GM21529 (cell line): ENCODE data around the gene SLC8B1.

Experiments used
- ATAC-seq: cut with Tn5 transposase; IDR thresholded peaks from one replicate; pipeline ENCODE4 v1.9.1; 2021; ENCODE audit not compliant: unreplicated experiment

SLC8B1 gene

GRCh38 chr12:113325916-113326315, 9.0 kb downstream of the SLC8B1 start:
- ATAC-seq = no peak

GRCh38 chr12:113322343-113322742, 12.6 kb downstream of the SLC8B1 start:
- ATAC-seq = no peak

GRCh38 chr12:113320401-113320800, 14.5 kb downstream of the SLC8B1 start:
- ATAC-seq = no peak

GRCh38 chr12:113318900-113319628, 15.8 kb downstream of the SLC8B1 start:
- ATAC-seq = no peak

- no peak for ATAC-seq
Observed at GRCh38 chr12:113318046-113318656, 16.8 kb downstream of the SLC8B1 start.

- ATAC-seq = no peak
Observed at GRCh38 chr12:113317122-113317521, 17.8 kb downstream of the SLC8B1 start.

- ATAC-seq = no peak
Observed at GRCh38 chr12:113316155-113316554, 18.8 kb downstream of the SLC8B1 start.

GRCh38 chr12:113315358-113315757, 19.6 kb downstream of the SLC8B1 start:
- ATAC-seq = no peak

GRCh38 chr12:113314121-113314529, 20.8 kb downstream of the SLC8B1 start:
- ATAC-seq = no peak

GRCh38 chr12:113310489-113310888, 24.4 kb downstream of the SLC8B1 start:
- no peak for ATAC-seq

- no peak for ATAC-seq
Observed at GRCh38 chr12:113306382-113306781, 28.5 kb downstream of the SLC8B1 start.

- no peak for ATAC-seq
Observed at GRCh38 chr12:113305281-113305856, 29.5 kb downstream of the SLC8B1 start.

- ATAC-seq = no peak
Observed at GRCh38 chr12:113302886-113303640, 31.8 kb downstream of the SLC8B1 start.

GRCh38 chr12:113302466-113302865, 32.4 kb downstream of the SLC8B1 start:
- ATAC-seq = no peak

GRCh38 chr12:113301811-113302210, 33.1 kb downstream of the SLC8B1 start:
- no peak for ATAC-seq

- ATAC-seq = no peak
Observed at GRCh38 chr12:113299619-113300237, 35.2 kb downstream of the SLC8B1 start.

GRCh38 chr12:113298861-113299545, 35.9 kb downstream of the SLC8B1 start:
- ATAC-seq = no peak

GRCh38 chr12:113298472-113298817, 36.5 kb downstream of the SLC8B1 start:
- ATAC-seq = no peak

GRCh38 chr12:113297621-113298471, 37.1 kb downstream of the SLC8B1 start:
- ATAC-seq = no peak

GRCh38 chr12:113297214-113297587, 37.7 kb downstream of the SLC8B1 start:
- ATAC-seq = no peak
